GM21367 (cell line): ENCODE results near the gene IFT122.
"Not testable (repeated sequence)": the region's sequence is repeated elsewhere in the genome, so short reads cannot be mapped to it uniquely, and the experiment has no call there.

ENCODE experiments used
- ATAC-seq: cut with Tn5 transposase; IDR thresholded peaks from one replicate; pipeline ENCODE4 v1.9.1; 2021; ENCODE audit not compliant: unreplicated experiment

The IFT122 gene, protein sequence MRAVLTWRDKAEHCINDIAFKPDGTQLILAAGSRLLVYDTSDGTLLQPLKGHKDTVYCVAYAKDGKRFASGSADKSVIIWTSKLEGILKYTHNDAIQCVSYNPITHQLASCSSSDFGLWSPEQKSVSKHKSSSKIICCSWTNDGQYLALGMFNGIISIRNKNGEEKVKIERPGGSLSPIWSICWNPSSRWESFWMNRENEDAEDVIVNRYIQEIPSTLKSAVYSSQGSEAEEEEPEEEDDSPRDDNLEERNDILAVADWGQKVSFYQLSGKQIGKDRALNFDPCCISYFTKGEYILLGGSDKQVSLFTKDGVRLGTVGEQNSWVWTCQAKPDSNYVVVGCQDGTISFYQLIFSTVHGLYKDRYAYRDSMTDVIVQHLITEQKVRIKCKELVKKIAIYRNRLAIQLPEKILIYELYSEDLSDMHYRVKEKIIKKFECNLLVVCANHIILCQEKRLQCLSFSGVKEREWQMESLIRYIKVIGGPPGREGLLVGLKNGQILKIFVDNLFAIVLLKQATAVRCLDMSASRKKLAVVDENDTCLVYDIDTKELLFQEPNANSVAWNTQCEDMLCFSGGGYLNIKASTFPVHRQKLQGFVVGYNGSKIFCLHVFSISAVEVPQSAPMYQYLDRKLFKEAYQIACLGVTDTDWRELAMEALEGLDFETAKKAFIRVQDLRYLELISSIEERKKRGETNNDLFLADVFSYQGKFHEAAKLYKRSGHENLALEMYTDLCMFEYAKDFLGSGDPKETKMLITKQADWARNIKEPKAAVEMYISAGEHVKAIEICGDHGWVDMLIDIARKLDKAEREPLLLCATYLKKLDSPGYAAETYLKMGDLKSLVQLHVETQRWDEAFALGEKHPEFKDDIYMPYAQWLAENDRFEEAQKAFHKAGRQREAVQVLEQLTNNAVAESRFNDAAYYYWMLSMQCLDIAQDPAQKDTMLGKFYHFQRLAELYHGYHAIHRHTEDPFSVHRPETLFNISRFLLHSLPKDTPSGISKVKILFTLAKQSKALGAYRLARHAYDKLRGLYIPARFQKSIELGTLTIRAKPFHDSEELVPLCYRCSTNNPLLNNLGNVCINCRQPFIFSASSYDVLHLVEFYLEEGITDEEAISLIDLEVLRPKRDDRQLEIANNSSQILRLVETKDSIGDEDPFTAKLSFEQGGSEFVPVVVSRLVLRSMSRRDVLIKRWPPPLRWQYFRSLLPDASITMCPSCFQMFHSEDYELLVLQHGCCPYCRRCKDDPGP

DNA sequence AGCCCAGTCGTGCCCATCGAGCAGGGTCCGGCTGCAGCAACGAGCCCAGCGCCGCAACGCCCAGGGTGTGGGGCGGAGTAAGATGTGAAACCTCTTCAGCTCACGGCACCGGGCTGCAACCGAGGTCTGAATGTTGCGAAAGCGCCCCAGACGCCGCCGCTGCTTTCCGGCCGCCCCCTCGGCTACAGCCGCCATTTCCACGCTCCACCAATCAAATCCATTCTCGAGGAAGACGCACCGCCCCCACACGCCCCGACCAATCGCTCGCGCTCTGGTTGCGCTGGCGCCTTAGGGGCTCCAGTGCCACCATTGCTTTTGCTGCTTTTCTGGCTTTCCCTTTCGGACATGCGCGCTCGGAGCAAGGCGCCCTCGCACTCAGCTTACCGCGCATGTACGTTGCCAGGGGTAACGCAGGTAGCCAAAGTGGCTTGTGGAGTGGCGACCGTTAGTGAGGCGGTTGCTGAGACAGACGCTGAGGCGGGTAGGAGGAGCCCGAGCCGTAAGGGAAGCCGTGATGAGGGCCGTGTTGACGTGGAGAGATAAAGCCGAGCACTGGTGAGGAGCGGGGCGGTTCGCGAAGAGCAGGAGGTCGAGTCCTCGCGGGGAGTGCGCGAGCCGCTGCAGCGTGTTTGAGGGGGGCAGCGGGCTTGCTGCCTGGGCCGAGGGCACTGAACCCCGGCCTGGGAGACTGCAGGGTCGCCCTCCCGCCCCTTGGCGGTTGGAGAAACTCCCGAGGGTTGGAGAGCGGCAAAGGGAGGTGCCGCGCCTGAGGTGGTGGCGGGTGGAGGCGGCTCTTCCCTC lies at the start of gene IFT122, which contains the start of gene MBD4:
Gene IFT122 (plus strand): TSS at position 408 of the 801 bp plus-strand sequence. CDS start 107 bp downstream, at position 515.
Gene MBD4 (minus strand): TSS at position 132 of the 801 bp plus-strand sequence. CDS start 115 bp downstream, at position 17.
- ATAC-seq, result peak; percentile 78

DNA sequence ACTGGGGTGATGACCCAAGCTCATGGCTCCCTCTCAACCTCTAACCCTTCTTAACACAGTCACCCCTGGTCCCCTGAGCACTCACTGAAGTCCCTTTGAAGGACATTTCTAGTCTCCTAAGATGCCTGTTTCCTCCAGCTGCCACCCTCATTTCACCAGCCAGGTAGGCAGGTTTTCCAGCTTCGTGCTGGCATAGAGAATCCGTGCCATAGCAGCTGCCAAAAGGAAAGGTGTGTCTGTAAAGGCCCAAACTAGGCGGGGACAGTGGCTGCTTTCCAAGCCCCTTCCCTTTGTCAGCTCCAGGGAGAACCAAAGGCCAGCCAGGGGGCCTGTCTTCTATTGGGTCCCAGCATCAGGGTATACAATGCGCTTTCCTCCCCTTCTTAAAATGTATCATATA lies 48.4 kb upstream of the IFT122 start:
- not testable (repeated sequence) for ATAC-seq

DNA sequence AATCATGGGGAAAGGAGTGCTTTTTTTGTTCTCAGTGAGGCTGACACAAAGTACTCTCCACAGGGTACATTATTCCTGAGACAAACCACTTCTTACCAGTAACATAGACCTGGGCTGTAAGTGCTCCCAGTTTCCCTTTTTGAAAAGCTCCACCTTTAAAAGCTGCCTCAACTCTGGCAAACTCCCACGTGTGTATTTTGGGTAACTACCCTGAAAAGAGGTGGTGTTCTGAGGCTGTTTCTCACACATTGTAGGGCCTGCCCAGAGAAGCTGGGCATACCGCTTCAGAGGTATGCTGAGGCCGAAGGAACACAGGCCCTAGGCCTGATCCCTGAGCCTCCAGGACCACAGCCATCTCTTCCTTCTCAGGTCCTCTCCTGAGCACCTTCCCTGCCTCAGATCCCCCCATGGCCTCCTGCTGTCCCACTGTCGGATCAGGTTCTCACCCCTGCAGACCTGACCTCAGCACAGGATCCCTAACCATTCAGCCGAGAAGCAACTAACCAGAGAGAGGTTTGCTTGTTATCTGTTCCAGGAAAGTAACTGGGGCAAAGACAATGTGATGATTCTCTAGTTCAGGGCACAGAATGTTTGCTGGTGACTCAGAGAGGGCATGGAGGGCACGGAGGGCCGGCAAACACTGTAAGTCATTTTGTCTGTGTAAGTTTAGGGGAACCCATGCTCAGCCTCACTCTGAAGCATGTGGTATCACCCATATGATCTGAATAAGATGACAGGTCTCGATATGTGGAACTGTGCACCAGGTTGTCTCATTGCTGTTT lies 47.7 kb upstream of the IFT122 start:
- ATAC-seq, result not testable (repeated sequence)

DNA sequence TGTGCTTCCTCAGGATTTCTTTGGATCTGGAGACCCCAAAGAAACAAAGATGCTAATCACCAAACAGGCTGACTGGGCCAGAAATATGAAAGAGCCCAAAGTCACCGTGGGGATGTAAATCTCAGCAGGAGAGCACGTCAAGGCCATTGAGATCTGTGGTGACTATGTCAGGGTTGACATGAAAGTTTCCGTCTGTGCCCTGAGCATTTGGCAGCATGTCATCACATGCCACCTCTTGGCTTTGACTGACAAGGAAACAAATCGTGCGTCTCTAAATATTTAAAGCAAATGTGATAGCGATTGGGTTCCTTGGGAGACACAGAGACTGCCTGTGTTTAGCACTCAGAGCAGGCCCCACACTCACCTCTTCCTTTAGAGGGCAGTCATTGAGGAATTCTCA lies 46.8 kb upstream of the IFT122 start:
- no peak for ATAC-seq

DNA sequence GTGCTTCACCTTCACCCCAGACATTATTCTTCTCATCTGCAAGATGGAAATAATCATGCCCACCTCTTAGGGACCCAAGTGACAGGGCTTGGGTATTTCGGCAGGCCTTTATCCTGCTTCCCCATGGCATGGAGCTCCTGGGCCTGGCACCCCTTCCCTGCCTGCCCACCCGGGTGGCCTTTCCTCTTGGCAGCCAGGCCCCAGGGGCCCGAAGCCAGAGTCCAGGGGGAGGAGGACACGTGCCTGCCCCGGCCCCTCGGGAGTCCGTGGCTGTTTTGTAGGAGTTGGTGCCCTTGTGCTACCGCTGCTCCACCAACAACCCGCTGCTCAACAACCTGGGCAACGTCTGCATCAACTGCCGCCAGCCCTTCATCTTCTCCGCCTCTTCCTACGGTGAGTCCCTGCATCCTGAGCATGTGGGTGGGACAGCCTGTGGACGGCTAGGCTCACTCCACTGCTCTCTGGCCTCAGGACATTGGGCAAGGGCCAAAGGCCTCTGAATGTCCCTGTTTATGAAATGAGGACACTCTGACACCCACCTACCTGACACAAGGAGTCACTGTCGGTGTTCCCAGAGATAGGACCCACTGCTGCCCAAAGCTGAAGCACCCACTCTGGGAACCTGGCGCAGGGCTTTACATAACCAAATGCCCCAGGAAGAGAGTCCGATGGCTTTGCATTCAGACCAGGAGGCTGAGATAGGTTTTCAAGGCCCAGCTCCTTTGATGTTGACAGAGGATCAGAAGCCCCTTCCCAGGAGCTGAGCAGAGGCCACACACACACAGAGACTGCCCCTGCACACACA lies 46.1 kb upstream of the IFT122 start:
- ATAC-seq, result not testable (repeated sequence)

DNA sequence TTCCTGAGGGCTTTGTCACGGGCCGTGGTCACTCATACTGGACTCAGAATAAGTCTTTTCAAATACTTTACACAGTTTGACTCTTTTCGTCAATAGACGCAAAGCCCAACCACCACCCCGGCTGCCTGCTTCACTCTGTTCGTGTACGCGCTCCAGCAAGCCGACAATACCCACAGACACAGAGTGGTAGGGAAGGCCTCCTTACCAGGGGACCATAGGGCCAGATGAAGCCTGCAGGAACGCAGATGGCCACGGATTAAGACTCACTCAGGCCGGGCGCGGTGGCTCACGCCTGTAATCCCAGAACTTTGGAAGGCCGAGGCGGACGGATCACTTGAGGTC lies 41.2 kb upstream of the IFT122 start:
- no peak for ATAC-seq

DNA sequence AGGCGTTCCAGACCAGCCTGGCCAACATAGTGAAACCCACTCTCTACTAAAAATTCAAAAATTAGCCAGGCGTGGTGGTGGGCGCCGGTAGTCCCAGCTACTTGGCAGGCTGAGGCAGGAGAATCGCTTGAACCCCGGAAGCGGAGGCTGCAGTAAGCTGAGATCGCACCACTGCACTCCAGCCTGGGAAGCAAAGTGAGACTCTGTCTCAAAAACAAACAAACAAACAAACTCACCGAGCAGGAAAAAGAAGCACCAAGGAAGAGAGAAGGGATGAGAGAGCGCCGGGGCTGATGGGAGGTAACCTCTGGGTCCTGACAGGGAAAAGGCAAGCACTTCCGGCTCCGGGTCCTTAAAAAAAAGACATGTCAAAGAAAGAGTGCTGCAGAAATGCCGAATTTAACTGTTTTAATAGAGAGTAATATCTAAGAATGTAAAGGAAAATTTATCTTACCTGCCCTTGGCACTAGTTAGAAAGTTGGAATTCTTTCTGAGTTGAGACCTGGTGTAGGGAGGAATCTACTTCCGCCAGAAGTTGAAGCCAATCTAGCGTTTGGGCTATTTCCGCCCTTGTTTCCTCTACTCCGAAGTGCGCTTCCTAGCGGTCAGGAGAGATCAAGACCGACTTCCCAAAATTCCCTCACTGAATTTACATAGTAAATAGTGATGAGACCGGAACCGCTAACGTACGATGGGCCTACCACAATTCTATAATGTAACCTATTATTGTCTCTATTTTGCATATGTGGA lies 40.7 kb upstream of the IFT122 start:
- ATAC-seq, result peak; percentile 88

DNA sequence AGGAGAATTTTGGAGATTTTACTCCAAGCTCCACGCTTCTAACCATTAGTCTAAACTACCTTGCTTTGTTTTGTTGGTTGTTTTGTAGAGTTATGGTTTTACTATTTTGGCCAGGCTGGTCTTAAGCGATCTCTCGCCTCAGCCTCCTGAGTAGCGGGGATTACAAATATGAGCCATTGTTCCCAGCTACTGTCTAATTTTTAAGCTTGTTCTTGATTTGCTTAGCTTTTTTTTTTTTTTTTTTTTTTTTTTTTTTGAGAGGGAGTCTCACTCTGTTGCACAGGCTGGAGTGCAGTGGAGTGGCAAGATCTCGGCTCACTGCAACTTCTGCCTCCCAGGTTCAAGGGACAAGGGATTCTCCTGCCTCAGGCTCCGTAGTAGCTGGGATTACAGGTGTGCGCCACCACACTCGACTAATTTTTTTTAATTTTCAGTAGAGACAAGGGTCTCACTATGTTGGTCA lies 40.1 kb upstream of the IFT122 start:
- peak; percentile 24 for ATAC-seq

DNA sequence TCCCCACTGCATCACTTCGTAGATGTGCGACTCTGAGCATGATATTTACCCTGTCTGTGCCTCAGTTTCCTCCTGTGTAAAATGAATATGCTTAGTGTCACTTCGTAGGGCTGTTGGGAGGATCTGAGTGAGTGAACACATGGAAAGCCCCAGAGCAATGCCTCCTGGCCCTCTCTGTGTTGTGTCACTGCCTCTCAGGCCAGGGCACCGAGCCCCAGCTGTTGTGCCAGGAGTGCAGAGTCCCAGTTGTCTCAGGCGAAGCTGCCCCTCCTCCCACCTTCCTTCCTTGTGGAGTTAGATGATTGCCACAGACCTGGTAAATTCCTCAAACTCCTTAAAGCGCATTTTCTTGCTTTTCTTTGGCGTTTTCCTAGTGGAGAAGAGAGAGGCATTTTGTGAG lies 37.8 kb upstream of the IFT122 start:
- no peak for ATAC-seq

DNA sequence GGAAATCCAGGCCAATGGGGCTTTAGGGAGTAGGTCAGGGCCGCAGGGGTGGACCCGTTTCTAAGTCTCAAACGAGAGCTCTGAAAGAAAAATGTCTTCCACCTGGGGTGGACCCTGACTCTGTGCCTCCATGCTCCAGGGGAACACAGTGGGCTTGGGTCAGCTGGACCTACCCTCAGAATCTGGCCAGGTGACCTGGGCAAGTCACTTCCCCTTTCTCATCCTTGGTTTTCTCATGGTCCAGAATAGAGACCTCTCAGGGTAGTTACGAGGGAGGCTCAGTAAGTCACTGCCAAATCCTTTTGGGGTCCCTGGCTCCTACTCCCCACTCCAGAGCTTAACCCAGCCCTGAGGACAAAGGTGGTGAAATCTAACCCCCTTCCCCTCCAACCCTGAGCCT lies 37.4 kb upstream of the IFT122 start:
- no peak for ATAC-seq

DNA sequence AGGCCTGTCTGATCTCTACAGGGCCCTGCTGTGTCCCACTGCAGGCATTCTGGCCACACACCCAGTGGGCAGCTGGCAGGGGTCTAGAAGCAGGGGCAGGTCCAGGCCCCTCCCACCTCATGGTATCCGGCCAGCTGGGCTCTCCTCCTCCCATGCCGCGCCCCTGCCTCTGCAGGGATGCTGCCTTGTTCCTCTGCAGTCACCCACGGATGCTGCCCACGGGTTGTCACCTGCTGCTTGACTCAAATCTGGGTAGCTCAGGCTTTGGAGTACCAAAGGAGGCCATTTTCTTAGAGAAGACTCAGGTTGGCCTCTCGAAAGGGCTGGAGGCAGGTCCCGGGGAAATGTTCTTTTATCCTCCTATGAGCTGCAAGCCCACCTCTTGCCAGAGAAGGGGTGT lies 36.6 kb upstream of the IFT122 start:
- ATAC-seq, result no peak

DNA sequence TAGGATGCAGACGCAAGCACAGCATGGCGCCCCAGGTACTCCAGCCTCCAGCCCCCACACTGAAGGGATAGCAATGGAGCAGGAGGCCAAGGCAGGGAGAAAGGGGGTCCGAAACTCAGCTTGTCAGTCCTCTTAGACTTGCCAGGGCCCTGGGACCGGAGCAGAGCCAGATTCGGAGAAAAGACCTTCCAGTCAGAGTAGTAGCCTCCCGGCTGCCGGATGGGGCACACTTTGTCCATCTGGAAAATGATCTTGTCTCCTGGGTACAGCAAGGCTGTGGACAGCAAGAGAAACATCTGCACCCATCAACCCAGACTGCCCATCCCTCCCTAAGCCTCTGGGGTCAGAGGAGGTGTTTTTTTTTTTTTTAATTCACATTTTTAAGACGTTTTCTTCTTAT lies 35.9 kb upstream of the IFT122 start:
- no peak for ATAC-seq

DNA sequence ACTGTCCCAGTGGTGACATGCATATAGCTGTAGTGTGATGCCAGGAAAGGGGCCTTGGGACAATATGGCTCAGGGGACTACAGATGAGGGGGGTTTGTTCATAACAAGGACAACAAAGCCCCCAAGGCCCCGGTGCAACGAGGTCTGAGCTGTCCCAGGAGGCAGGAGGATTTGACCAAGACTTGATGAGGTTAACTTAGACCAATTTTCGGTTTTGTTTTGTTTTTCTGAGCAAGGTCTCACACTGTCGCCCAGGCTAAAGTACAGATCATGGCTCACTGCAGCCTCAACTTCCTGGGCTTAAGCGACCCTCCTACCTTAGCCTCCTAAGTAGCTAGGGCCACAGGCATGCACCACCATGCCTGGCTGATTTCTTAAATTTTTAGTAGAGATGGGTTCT lies 35.4 kb upstream of the IFT122 start:
- no peak for ATAC-seq

DNA sequence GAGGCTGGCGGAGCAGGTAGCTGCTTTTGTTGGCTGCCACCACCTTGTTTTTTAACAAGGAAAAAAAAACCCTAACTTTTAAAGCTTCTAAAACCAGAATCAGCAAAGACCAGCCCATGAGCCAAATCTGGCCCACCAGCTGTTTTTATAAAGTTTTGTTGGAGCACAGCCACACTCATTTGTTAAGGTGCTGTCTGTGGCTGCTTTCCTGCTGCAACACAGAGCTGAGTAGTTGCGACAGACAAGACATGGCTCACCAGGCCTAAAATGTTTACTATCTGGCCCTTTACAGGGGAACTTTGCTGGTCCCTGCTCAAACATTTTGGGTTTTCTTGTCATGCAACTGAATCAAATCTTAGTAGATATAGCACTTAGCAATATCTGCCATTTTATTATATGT lies 30.5 kb upstream of the IFT122 start:
- no peak for ATAC-seq

DNA sequence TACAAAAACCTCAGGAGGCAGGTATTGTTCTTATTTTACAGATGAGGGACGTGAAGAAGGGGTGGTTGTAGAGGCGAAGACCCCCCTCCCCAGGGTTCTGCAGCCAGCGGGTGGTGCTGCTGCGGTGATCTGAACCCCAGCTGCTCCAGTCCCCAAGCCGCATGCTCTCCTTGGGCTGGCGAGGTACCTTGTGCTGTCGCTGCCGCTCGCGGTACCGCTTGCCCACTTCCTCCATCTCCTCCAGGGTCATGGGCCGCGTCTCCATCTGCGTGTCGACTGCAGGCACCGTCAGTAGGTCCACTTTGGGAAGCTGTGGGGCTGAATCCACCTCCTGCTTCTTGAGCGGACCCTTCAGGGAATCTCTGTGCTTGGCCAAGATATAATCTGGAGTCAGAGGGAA lies 29.1 kb upstream of the IFT122 start:
- ATAC-seq, result no peak

DNA sequence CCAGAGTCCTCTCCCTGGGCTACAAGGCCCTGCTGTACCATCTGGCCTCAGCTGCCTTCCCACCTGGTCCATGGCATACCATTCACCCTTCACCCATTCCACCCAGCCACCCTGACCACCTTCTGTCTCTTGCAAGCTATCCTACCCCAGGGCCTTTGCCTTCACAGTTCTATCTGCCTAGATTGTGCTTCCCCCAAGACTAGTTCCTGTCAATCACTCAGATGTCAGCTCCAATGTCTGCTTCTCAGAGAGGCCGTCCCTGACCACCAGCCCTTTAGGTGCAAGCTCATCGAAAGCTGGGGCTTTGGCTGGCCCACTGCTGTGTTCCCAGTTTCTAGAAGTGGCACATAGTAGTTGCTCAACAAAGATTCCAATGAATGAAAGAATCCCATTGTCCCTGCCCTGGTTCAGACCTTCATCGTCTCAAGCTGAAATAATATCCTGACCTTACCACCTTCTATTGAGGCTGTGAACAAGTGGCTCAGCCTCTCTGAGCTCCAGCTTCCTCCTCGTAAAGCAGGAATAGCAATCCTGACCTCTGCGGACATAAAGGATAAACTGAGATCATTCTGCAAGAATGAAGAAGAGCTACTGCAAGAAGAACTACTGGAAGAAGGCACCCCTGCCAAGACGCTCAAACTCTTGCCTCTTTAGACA lies 27.4 kb upstream of the IFT122 start:
- no peak for ATAC-seq

DNA sequence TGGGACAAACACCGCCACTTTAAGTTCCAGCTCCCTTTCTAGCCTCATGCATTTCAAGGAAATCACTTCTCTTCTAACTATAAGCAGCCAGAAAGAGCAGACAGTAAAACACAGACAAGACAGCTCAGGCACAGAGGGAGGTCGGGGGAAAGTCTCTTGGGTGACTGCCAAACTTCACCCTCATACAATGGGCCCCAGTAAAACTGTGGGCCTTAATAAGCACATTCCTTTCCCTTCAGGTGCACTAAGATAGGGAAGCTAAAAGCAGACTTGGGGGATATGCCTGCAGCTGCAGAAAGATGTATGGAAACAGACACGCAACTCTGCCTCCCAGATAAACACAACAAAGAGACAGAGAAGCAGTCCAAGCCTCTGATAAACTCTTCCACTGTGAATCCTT lies 26.8 kb upstream of the IFT122 start:
- not testable (repeated sequence) for ATAC-seq
